ENCODE data around the gene PYGB. TPM values are rescaled to one million over a fixed set of nuclear protein-coding genes. Genes with fewer than 3 reads are reported as not detected.

The PYGB gene
- polyA plus RNA-seq (2013, experiment 1 of 2), result 30.3 TPM
- polyA plus RNA-seq (2013, experiment 2 of 2), result 30.3 TPM

GRCh38 chr20:25247956-25248785 is at the start of gene PYGB:
PYGB (plus strand) TSS chr20:25248085; CDS start chr20:25248179, 94 bp downstream.
- peak within 1 kb of the TSS; percentile 68 for H3K4me3 ChIP-seq (ENCODE audit: low read length)
- H3K27me3 ChIP-seq (ENCODE audit: insufficient read depth, low read length), result peaks cover 16% of the 10 kb centered on the region
- peak within 1 kb of the TSS; percentile 69; the same call in 1 of the 2 replicates for H3K27ac ChIP-seq (ENCODE audit: low read depth, low read length)
- H3K36me3 ChIP-seq (ENCODE audit: insufficient read depth, low read length), result peaks cover 4% of the 10 kb centered on the region; the same call in 1 of the 2 replicates
- no peaks in the 10 kb centered on the region for H3K9me3 ChIP-seq (ENCODE audit: insufficient read depth, low read depth, low read length)
- peaks cover 16% of the 10 kb centered on the region for H3K4me1 ChIP-seq (ENCODE audit: insufficient read depth, low read length)
- under 1% methylated on average over 113 of the region's 113 CpGs for whole genome bisulfite sequencing
- peak within 1 kb of the TSS; percentile 69 for H3K9ac ChIP-seq (ENCODE audit: low read depth, low read length)

- Histone ChIP-seq H3K9ac (ENCODE audit: low read depth, low read length) (no peak overlapping the region), H3K9me3 (ENCODE audit: insufficient read depth, low read depth, low read length) (no peaks in the 10 kb centered on the region), H3K36me3 (ENCODE audit: insufficient read depth, low read length) (no peaks in the 10 kb centered on the region), H3K4me3 (ENCODE audit: low read length) (no peak overlapping the region), H3K27ac (ENCODE audit: low read depth, low read length) (no peak overlapping the region), H3K4me1 (ENCODE audit: insufficient read depth, low read length) (peaks cover 17% of the 10 kb centered on the region), H3K27me3 (ENCODE audit: insufficient read depth, low read length) (peaks cover 13% of the 10 kb centered on the region; the same call in 1 of the 2 replicates)
- WGBS, result 67% methylated on average over 11 of the region's 11 CpGs
These were observed 49.1 kb upstream of the PYGB start for GRCh38 chr20:25198663-25199383.

GRCh38 chr20:25199473-25200260 is 48.2 kb upstream of the PYGB start:
- no peaks in the 10 kb centered on the region for H3K36me3 ChIP-seq (ENCODE audit: insufficient read depth, low read length)
- H3K9ac ChIP-seq (ENCODE audit: low read depth, low read length), result no peak overlapping the region
- WGBS, result 90% methylated on average over 5 of the region's 5 CpGs
- H3K4me3 ChIP-seq (ENCODE audit: low read length), result no peak overlapping the region
- H3K4me1 ChIP-seq (ENCODE audit: insufficient read depth, low read length), result peaks cover 17% of the 10 kb centered on the region
- H3K27me3 ChIP-seq (ENCODE audit: insufficient read depth, low read length), result peaks cover 13% of the 10 kb centered on the region; the same call in 1 of the 2 replicates
- H3K9me3 ChIP-seq (ENCODE audit: insufficient read depth, low read depth, low read length), result no peaks in the 10 kb centered on the region
- H3K27ac ChIP-seq (ENCODE audit: low read depth, low read length), result no peak overlapping the region

- H3K27ac ChIP-seq (ENCODE audit: low read depth, low read length), result no peak overlapping the region
- no peak overlapping the region for H3K9ac ChIP-seq (ENCODE audit: low read depth, low read length)
- no peak overlapping the region for H3K4me3 ChIP-seq (ENCODE audit: low read length)
- H3K4me1 ChIP-seq (ENCODE audit: insufficient read depth, low read length), result peaks cover 10% of the 10 kb centered on the region; the same call in 1 of the 2 replicates
- WGBS, result 78% methylated on average over 2 of the region's 2 CpGs
- H3K9me3 ChIP-seq (ENCODE audit: insufficient read depth, low read depth, low read length), result no peaks in the 10 kb centered on the region
- no peaks in the 10 kb centered on the region for H3K27me3 ChIP-seq (ENCODE audit: insufficient read depth, low read length)
- no peaks in the 10 kb centered on the region for H3K36me3 ChIP-seq (ENCODE audit: insufficient read depth, low read length)
These were observed 44.8 kb upstream of the PYGB start for GRCh38 chr20:25203089-25203488.

- WGBS, result 100% methylated on average over 1 of the region's 1 CpG
- peaks cover 7% of the 10 kb centered on the region; the same call in 1 of the 2 replicates for H3K4me1 ChIP-seq (ENCODE audit: insufficient read depth, low read length)
- no peaks in the 10 kb centered on the region for H3K36me3 ChIP-seq (ENCODE audit: insufficient read depth, low read length)
- no peak overlapping the region for H3K4me3 ChIP-seq (ENCODE audit: low read length)
- no peak overlapping the region for H3K27ac ChIP-seq (ENCODE audit: low read depth, low read length)
- no peaks in the 10 kb centered on the region for H3K9me3 ChIP-seq (ENCODE audit: insufficient read depth, low read depth, low read length)
- no peak overlapping the region for H3K9ac ChIP-seq (ENCODE audit: low read depth, low read length)
- no peaks in the 10 kb centered on the region for H3K27me3 ChIP-seq (ENCODE audit: insufficient read depth, low read length)
These were observed 44.0 kb upstream of the PYGB start for GRCh38 chr20:25203871-25204320.

- H3K9ac ChIP-seq (ENCODE audit: low read depth, low read length), result no peak overlapping the region
- H3K27ac ChIP-seq (ENCODE audit: low read depth, low read length), result no peak overlapping the region
- H3K4me3 ChIP-seq (ENCODE audit: low read length), result no peak overlapping the region
- no peaks in the 10 kb centered on the region for H3K9me3 ChIP-seq (ENCODE audit: insufficient read depth, low read depth, low read length)
- H3K36me3 ChIP-seq (ENCODE audit: insufficient read depth, low read length), result 0 out of 2 replicates have a peak, but pooled peaks cover under 1% of the 10 kb centered on the region
- 86% methylated on average over 9 of the region's 9 CpGs for WGBS
- H3K4me1 ChIP-seq (ENCODE audit: insufficient read depth, low read length), result peaks cover 4% of the 10 kb centered on the region; the same call in 1 of the 2 replicates
- no peaks in the 10 kb centered on the region for H3K27me3 ChIP-seq (ENCODE audit: insufficient read depth, low read length)
These were observed 43.2 kb upstream of the PYGB start for GRCh38 chr20:25204550-25205276.

GRCh38 chr20:25205277-25206062 is 42.4 kb upstream of the PYGB start:
- Histone ChIP-seq H3K36me3 (ENCODE audit: insufficient read depth, low read length) (peaks cover 7% of the 10 kb centered on the region; the same call in 1 of the 2 replicates), H3K4me3 (ENCODE audit: low read length) (no peak overlapping the region), H3K27ac (ENCODE audit: low read depth, low read length) (no peak overlapping the region), H3K27me3 (ENCODE audit: insufficient read depth, low read length) (no peaks in the 10 kb centered on the region), H3K9me3 (ENCODE audit: insufficient read depth, low read depth, low read length) (no peaks in the 10 kb centered on the region), H3K4me1 (ENCODE audit: insufficient read depth, low read length) (peaks cover 4% of the 10 kb centered on the region; the same call in 1 of the 2 replicates), H3K9ac (ENCODE audit: low read depth, low read length) (no peak overlapping the region)
- WGBS, result 77% methylated on average over 21 of the region's 21 CpGs

- no peaks in the 10 kb centered on the region for H3K9me3 ChIP-seq (ENCODE audit: insufficient read depth, low read depth, low read length)
- H3K4me1 ChIP-seq (ENCODE audit: insufficient read depth, low read length), result peaks cover 4% of the 10 kb centered on the region; the same call in 1 of the 2 replicates
- H3K27ac ChIP-seq (ENCODE audit: low read depth, low read length), result no peak overlapping the region
- no peaks in the 10 kb centered on the region for H3K27me3 ChIP-seq (ENCODE audit: insufficient read depth, low read length)
- WGBS, result 91% methylated on average over 9 of the region's 9 CpGs
- peaks cover 9% of the 10 kb centered on the region; the same call in 1 of the 2 replicates for H3K36me3 ChIP-seq (ENCODE audit: insufficient read depth, low read length)
- H3K4me3 ChIP-seq (ENCODE audit: low read length), result no peak overlapping the region
- H3K9ac ChIP-seq (ENCODE audit: low read depth, low read length), result no peak overlapping the region
These were observed 41.9 kb upstream of the PYGB start for GRCh38 chr20:25206063-25206403.

- no peaks in the 10 kb centered on the region for H3K9me3 ChIP-seq (ENCODE audit: insufficient read depth, low read depth, low read length)
- H3K4me3 ChIP-seq (ENCODE audit: low read length), result no peak overlapping the region
- no peaks in the 10 kb centered on the region for H3K27me3 ChIP-seq (ENCODE audit: insufficient read depth, low read length)
- no peak overlapping the region for H3K27ac ChIP-seq (ENCODE audit: low read depth, low read length)
- WGBS, result 94% methylated on average over 8 of the region's 8 CpGs
- peaks cover 4% of the 10 kb centered on the region; the same call in 1 of the 2 replicates for H3K4me1 ChIP-seq (ENCODE audit: insufficient read depth, low read length)
- peaks cover 14% of the 10 kb centered on the region; the same call in 1 of the 2 replicates for H3K36me3 ChIP-seq (ENCODE audit: insufficient read depth, low read length)
- no peak overlapping the region for H3K9ac ChIP-seq (ENCODE audit: low read depth, low read length)
These were observed 41.3 kb upstream of the PYGB start for GRCh38 chr20:25206548-25206947.
